GM23338 (cell line): ENCODE measurements around the gene KRT37. TPM values are rescaled to one million over a fixed set of nuclear protein-coding genes. Genes with fewer than 3 reads are reported as not detected.

Source experiments
- ATAC-seq: fragments of 200-7000 bp; cut with Tn5 transposase; 3 replicates; pipeline ENCODE4 v1.9.1; 2020
- DNase-seq: peaks from one replicate; pipeline ENCODE4 v3.0.0-alpha.2; 2015; ENCODE audit warnings: low spot score
- H2AFZ ChIP-seq: fragments of 200-600 bp; sonication (generic); 2 replicates; pipeline ENCODE4 v1.8.0; 2016; ENCODE audit warnings: antibody characterized with exemption, mild to moderate bottlenecking, moderate library complexity
- H3F3A ChIP-seq: fragments of 200-600 bp; sonication (generic); replicated peaks from 2 replicates; pipeline ENCODE4 v1.8.0; 2017; ENCODE audit warnings: antibody characterized with exemption, mixed run types, low read depth
- H3K27ac ChIP-seq: fragments of 200-600 bp; sonication (generic); 2 replicates; pipeline ENCODE4 v1.6.1; 2016; ENCODE audit warnings: low read depth
- H3K27me3 ChIP-seq: fragments of 200-600 bp; sonication (generic); 2 replicates; pipeline ENCODE4 v1.8.0; 2016; ENCODE audit warnings: mild to moderate bottlenecking, mixed run types, moderate library complexity; ENCODE audit not compliant: insufficient read depth
- H3K36me3 ChIP-seq: fragments of 200-600 bp; sonication (generic); 2 replicates; pipeline ENCODE4 v1.8.0; 2016; ENCODE audit warnings: mild to moderate bottlenecking; ENCODE audit not compliant: insufficient read depth
- H3K4me1 ChIP-seq: fragments of 200-600 bp; sonication (generic); 2 replicates; pipeline ENCODE4 v1.8.0; 2016; ENCODE audit warnings: mild to moderate bottlenecking, moderate library complexity; ENCODE audit not compliant: insufficient read depth
- H3K4me2 ChIP-seq: fragments of 200-600 bp; sonication (generic); 2 replicates; pipeline ENCODE4 v1.7.1; 2017; ENCODE audit warnings: mixed run types
- H3K4me3 ChIP-seq: fragments of 200-600 bp; sonication (generic); 2 replicates; pipeline ENCODE4 v1.6.1; 2016; ENCODE audit warnings: mixed run types
- H3K79me2 ChIP-seq: fragments of 200-600 bp; sonication (generic); replicated peaks from 2 replicates; pipeline ENCODE4 v1.8.0; 2017; ENCODE audit warnings: mild to moderate bottlenecking; ENCODE audit not compliant: insufficient read depth
- H3K9me2 ChIP-seq: fragments of 200-600 bp; sonication (generic); 2 replicates; pipeline ENCODE4 v1.8.0; 2017; ENCODE audit not compliant: insufficient read depth
- H4K20me1 ChIP-seq: fragments of 200-600 bp; sonication (generic); replicated peaks from 2 replicates; pipeline ENCODE4 v1.8.0; 2017; ENCODE audit warnings: mild to moderate bottlenecking; ENCODE audit not compliant: insufficient read depth
- H3K27ac Mint-ChIP-seq: 2 replicates; pipeline ENCODE4 v1.8.0; 2020; ENCODE audit warnings: inconsistent platforms, mild to moderate bottlenecking, moderate library complexity, mixed read lengths
- H3K27me3 Mint-ChIP-seq: 3 replicates; pipeline ENCODE4 v1.8.0; 2022; ENCODE audit warnings: low read depth, mild to moderate bottlenecking, moderate library complexity, mixed read lengths, inconsistent platforms; ENCODE audit not compliant: insufficient read depth, poor library complexity
- H3K36me3 Mint-ChIP-seq: 3 replicates; pipeline ENCODE4 v1.8.0; 2021; ENCODE audit warnings: low read depth, mild to moderate bottlenecking, inconsistent platforms, moderate library complexity, mixed read lengths
- H3K4me1 Mint-ChIP-seq: 3 replicates; pipeline ENCODE4 v1.8.0; 2020; ENCODE audit warnings: mild to moderate bottlenecking, inconsistent platforms, mixed read lengths
- H3K4me3 Mint-ChIP-seq: 3 replicates; pipeline ENCODE4 v1.8.0; 2021; ENCODE audit warnings: moderate library complexity, mild to moderate bottlenecking, inconsistent platforms, mixed read lengths
- H3K9me3 Mint-ChIP-seq: 3 replicates; pipeline ENCODE4 v1.8.0; 2020; ENCODE audit warnings: moderate library complexity, mild to moderate bottlenecking, inconsistent platforms, mixed read lengths
- CREB1 ChIP-seq: fragments of 250-450 bp; sonication (Bioruptor Pico); IDR thresholded peaks from 2 replicates; pipeline ENCODE4 v1.5.0; 2020; ENCODE audit warnings: low read depth, mild to moderate bottlenecking, moderate library complexity
- EZH2 ChIP-seq: fragments of 200-600 bp; sonication (generic); IDR thresholded peaks from one replicate; pipeline ENCODE4 v1.8.0; 2017; ENCODE audit warnings: antibody characterized with exemption, mild to moderate bottlenecking, low read depth; ENCODE audit not compliant: unreplicated experiment
- EZH2phosphoT487 ChIP-seq: fragments of 200-600 bp; sonication (generic); IDR thresholded peaks from one replicate; pipeline ENCODE4 v1.8.1; 2018; ENCODE audit warnings: antibody characterized with exemption; ENCODE audit not compliant: unreplicated experiment
- JUNB ChIP-seq: IDR thresholded peaks from one replicate; pipeline ENCODE4 v1.6.1; 2016; ENCODE audit warnings: antibody characterized with exemption; ENCODE audit not compliant: unreplicated experiment
- NANOG ChIP-seq: IDR thresholded peaks from 2 replicates; pipeline ENCODE4 v1.6.1; 2016; ENCODE audit warnings: antibody characterized with exemption, borderline replicate concordance
- POLR2AphosphoS5 ChIP-seq: IDR thresholded peaks from 2 replicates; pipeline ENCODE4 v1.6.1; 2016; ENCODE audit warnings: antibody characterized with exemption, low read depth
- STAT1 ChIP-seq: IDR thresholded peaks from one replicate; pipeline ENCODE4 v1.6.1; 2016; ENCODE audit warnings: antibody characterized with exemption; ENCODE audit not compliant: unreplicated experiment
- ZNF114 ChIP-seq: fragments of 250-450 bp; sonication (Bioruptor Pico); IDR thresholded peaks from 2 replicates; pipeline ENCODE4 v1.5.0; 2020; ENCODE audit warnings: mild to moderate bottlenecking, moderate library complexity
- ZNF331 ChIP-seq: fragments of 250-450 bp; sonication (Bioruptor Pico); IDR thresholded peaks from 2 replicates; pipeline ENCODE4 v1.5.0; 2020; ENCODE audit warnings: low read depth, mild to moderate bottlenecking, moderate library complexity
- polyA plus RNA-seq: library from polyadenylated mRNA; unstranded; fragments of >200 nt; fragmentation: Nextera tagmentation; extraction: Ambion mirVana; gene quantifications from 2 replicates; pipeline ENCODE4 v1.2.1, GENCODE V29; 2016
- total RNA-seq: library from RNA; depleted of rRNA; stranded (reverse); fragments of >200 nt; shearing (Covaris generic); gene quantifications from 2 replicates; pipeline ENCODE4 v1.2.3, GENCODE V29; 2014
- TF ChIP-seq, protein P1 (sequence below): IDR thresholded peaks from 2 replicates; pipeline ENCODE4 v1.6.1; 2016; ENCODE audit warnings: antibody characterized with exemption
- TF ChIP-seq, protein P2 (sequence below): IDR thresholded peaks from one replicate; pipeline ENCODE4 v1.6.1; 2018; ENCODE audit warnings: antibody characterized with exemption; ENCODE audit not compliant: unreplicated experiment
- TF ChIP-seq, protein P3 (sequence below), 2 experiments: fragments of 200-600 bp in 1 of 2; sonication (generic) in 1 of 2; conservative IDR thresholded peaks; 2 replicates each; pipeline versions ENCODE4 v1.5.1 to v1.6.1; 2016 to 2017; ENCODE audit warnings: antibody characterized with exemption in 2 of 2, low read depth in 2 of 2, mild to moderate bottlenecking in 2 of 2, moderate library complexity in 1 of 2
- TF ChIP-seq, protein P4 (sequence below): fragments of 250-450 bp; sonication (Bioruptor Pico); IDR thresholded peaks from 2 replicates; pipeline ENCODE4 v1.5.0; 2020; ENCODE audit warnings: mild to moderate bottlenecking, moderate library complexity

Gene KRT37
- total and polyA plus RNA-seq, 2 experiments from 2014 or later: not detected

DNA sequence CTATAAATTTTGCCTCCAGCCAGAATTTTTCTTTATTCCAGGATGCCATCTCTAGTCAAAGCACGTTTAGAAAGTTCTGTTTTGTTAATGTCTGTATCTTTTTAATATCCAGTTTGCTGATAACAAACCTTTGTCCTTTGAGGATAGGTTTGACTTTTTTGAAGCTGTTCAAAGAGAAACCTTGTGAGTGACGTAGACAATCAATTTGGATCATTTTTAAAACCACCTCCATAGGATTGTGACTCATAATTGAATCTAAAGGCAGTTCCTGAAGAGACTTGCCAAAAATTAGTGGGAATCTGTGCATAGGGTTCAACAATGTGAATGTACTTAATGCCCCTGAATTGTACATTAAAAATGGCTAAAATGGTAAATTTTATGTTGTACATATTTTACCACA, 32.9 kb downstream of the KRT37 start (continued):
- TF ChIP-seq STAT1 (no peak), JUNB (no peak)

DNA sequence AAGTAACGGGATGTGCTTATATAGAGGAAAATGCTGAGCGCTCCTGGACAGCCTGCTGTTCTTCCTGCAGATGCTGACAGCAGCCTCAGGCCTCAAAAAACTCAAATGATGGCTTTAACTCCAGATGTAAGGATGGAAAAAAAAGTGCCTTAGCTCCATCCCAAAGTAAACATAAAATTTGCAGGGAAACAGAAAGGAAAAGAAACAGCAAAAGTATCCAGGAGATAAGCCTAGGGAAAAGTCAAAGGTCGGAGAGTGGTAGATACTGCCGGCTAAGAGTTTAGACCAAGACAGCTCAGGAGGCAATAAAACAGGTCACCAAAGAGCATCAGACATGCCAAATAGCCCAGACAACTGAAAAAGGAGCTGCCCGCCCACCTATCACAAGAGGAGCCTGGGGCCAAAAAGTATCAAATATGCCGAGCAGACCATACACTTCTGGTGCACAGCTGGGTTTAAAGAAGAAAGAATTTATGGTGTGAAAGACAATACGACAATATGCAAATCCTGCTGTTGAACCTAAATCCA, 33.9 kb downstream of the KRT37 start:
- Mint-ChIP-seq H3K27me3 (no peaks in the 10 kb centered on the region), H3K4me1 (no peaks in the 10 kb centered on the region), H3K36me3 (no peaks in the 10 kb centered on the region; the same call in 2 of the 3 replicates), H3K27ac (no peak overlapping the region), H3K9me3 (peaks cover 9% of the 10 kb centered on the region; the same call in 2 of the 3 replicates), H3K4me3 (no peak overlapping the region)
- Histone ChIP-seq H3K4me1 (no peaks in the 10 kb centered on the region), H3K27me3 (no peaks in the 10 kb centered on the region), H3K36me3 (no peaks in the 10 kb centered on the region), H2AFZ (no peak overlapping the region), H3K27ac (no peak overlapping the region), H3K79me2 (no peaks in the 10 kb centered on the region), H4K20me1 (no peaks in the 10 kb centered on the region), H3K9me2 (peaks cover 9% of the 10 kb centered on the region), H3K4me3 (no peak overlapping the region), H3K4me2 (no peak overlapping the region), H3F3A (no peaks in the 10 kb centered on the region)
- DNase-seq: no peak
- TF ChIP-seq, protein P1, sequence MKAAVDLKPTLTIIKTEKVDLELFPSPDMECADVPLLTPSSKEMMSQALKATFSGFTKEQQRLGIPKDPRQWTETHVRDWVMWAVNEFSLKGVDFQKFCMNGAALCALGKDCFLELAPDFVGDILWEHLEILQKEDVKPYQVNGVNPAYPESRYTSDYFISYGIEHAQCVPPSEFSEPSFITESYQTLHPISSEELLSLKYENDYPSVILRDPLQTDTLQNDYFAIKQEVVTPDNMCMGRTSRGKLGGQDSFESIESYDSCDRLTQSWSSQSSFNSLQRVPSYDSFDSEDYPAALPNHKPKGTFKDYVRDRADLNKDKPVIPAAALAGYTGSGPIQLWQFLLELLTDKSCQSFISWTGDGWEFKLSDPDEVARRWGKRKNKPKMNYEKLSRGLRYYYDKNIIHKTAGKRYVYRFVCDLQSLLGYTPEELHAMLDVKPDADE: no peak
- TF ChIP-seq POLR2AphosphoS5: no peak
- TF ChIP-seq CREB1 (CRISPR knock-in tag): no peak
- no peak for TF ChIP-seq ZNF331 (CRISPR knock-in tag)
- TF ChIP-seq, protein P2, sequence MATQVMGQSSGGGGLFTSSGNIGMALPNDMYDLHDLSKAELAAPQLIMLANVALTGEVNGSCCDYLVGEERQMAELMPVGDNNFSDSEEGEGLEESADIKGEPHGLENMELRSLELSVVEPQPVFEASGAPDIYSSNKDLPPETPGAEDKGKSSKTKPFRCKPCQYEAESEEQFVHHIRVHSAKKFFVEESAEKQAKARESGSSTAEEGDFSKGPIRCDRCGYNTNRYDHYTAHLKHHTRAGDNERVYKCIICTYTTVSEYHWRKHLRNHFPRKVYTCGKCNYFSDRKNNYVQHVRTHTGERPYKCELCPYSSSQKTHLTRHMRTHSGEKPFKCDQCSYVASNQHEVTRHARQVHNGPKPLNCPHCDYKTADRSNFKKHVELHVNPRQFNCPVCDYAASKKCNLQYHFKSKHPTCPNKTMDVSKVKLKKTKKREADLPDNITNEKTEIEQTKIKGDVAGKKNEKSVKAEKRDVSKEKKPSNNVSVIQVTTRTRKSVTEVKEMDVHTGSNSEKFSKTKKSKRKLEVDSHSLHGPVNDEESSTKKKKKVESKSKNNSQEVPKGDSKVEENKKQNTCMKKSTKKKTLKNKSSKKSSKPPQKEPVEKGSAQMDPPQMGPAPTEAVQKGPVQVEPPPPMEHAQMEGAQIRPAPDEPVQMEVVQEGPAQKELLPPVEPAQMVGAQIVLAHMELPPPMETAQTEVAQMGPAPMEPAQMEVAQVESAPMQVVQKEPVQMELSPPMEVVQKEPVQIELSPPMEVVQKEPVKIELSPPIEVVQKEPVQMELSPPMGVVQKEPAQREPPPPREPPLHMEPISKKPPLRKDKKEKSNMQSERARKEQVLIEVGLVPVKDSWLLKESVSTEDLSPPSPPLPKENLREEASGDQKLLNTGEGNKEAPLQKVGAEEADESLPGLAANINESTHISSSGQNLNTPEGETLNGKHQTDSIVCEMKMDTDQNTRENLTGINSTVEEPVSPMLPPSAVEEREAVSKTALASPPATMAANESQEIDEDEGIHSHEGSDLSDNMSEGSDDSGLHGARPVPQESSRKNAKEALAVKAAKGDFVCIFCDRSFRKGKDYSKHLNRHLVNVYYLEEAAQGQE: no peak
- TF ChIP-seq JUNB: no peak
- TF ChIP-seq EZH2: no peak
- no peak for TF ChIP-seq STAT1
- TF ChIP-seq NANOG: no peak
- TF ChIP-seq, protein P3, sequence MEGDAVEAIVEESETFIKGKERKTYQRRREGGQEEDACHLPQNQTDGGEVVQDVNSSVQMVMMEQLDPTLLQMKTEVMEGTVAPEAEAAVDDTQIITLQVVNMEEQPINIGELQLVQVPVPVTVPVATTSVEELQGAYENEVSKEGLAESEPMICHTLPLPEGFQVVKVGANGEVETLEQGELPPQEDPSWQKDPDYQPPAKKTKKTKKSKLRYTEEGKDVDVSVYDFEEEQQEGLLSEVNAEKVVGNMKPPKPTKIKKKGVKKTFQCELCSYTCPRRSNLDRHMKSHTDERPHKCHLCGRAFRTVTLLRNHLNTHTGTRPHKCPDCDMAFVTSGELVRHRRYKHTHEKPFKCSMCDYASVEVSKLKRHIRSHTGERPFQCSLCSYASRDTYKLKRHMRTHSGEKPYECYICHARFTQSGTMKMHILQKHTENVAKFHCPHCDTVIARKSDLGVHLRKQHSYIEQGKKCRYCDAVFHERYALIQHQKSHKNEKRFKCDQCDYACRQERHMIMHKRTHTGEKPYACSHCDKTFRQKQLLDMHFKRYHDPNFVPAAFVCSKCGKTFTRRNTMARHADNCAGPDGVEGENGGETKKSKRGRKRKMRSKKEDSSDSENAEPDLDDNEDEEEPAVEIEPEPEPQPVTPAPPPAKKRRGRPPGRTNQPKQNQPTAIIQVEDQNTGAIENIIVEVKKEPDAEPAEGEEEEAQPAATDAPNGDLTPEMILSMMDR (conservative IDR thresholded peaks at IDR 0.05; ENCODE audit: low read depth in 2 of 2): no peak
- TF ChIP-seq, protein P4, sequence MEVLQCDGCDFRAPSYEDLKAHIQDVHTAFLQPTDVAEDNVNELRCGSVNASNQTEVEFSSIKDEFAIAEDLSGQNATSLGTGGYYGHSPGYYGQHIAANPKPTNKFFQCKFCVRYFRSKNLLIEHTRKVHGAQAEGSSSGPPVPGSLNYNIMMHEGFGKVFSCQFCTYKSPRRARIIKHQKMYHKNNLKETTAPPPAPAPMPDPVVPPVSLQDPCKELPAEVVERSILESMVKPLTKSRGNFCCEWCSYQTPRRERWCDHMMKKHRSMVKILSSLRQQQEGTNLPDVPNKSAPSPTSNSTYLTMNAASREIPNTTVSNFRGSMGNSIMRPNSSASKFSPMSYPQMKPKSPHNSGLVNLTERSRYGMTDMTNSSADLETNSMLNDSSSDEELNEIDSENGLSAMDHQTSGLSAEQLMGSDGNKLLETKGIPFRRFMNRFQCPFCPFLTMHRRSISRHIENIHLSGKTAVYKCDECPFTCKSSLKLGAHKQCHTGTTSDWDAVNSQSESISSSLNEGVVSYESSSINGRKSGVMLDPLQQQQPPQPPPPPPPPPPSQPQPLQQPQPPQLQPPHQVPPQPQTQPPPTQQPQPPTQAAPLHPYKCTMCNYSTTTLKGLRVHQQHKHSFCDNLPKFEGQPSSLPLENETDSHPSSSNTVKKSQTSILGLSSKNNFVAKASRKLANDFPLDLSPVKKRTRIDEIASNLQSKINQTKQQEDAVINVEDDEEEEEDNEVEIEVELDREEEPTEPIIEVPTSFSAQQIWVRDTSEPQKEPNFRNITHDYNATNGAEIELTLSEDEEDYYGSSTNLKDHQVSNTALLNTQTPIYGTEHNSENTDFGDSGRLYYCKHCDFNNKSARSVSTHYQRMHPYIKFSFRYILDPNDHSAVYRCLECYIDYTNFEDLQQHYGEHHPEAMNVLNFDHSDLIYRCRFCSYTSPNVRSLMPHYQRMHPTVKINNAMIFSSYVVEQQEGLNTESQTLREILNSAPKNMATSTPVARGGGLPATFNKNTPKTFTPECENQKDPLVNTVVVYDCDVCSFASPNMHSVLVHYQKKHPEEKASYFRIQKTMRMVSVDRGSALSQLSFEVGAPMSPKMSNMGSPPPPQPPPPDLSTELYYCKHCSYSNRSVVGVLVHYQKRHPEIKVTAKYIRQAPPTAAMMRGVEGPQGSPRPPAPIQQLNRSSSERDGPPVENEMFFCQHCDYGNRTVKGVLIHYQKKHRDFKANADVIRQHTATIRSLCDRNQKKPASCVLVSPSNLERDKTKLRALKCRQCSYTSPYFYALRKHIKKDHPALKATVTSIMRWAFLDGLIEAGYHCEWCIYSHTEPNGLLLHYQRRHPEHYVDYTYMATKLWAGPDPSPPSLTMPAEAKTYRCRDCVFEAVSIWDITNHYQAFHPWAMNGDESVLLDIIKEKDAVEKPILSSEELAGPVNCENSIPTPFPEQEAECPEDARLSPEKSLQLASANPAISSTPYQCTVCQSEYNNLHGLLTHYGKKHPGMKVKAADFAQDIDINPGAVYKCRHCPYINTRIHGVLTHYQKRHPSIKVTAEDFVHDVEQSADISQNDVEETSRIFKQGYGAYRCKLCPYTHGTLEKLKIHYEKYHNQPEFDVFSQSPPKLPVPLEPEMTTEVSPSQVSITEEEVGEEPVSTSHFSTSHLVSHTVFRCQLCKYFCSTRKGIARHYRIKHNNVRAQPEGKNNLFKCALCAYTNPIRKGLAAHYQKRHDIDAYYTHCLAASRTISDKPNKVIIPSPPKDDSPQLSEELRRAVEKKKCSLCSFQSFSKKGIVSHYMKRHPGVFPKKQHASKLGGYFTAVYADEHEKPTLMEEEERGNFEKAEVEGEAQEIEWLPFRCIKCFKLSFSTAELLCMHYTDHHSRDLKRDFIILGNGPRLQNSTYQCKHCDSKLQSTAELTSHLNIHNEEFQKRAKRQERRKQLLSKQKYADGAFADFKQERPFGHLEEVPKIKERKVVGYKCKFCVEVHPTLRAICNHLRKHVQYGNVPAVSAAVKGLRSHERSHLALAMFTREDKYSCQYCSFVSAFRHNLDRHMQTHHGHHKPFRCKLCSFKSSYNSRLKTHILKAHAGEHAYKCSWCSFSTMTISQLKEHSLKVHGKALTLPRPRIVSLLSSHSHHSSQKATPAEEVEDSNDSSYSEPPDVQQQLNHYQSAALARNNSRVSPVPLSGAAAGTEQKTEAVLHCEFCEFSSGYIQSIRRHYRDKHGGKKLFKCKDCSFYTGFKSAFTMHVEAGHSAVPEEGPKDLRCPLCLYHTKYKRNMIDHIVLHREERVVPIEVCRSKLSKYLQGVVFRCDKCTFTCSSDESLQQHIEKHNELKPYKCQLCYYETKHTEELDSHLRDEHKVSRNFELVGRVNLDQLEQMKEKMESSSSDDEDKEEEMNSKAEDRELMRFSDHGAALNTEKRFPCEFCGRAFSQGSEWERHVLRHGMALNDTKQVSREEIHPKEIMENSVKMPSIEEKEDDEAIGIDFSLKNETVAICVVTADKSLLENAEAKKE (CRISPR knock-in tag): no peak
- no peak for TF ChIP-seq EZH2phosphoT487
- no peak for TF ChIP-seq ZNF114 (CRISPR knock-in tag)
- ATAC-seq: no peak
